Neuronal stem cell (in vitro differentiated cells): ENCODE measurements around the gene SLC26A11. TPM values are rescaled to one million over a fixed set of nuclear protein-coding genes. Genes with fewer than 3 reads are reported as not detected.

Source experiments
- DNase-seq: peaks from one replicate; pipeline ENCODE4 v3.0.0-alpha.2; 2013; ENCODE audit warnings: low spot score
- H2AFZ ChIP-seq: one replicate; pipeline ENCODE4 v1.6.1; 2013; ENCODE audit warnings: mild to moderate bottlenecking, low read length, inconsistent platforms
- H2AK5ac ChIP-seq: 2 replicates; pipeline ENCODE4 v1.6.1; 2013; ENCODE audit warnings: low read depth, mild to moderate bottlenecking, inconsistent platforms, low read length, moderate library complexity, mixed read lengths
- H2BK120ac ChIP-seq: 2 replicates; pipeline ENCODE4 v1.6.1; 2013; ENCODE audit warnings: low read depth, mild to moderate bottlenecking, inconsistent platforms, low read length, moderate library complexity, mixed read lengths
- H2BK12ac ChIP-seq: one replicate; pipeline ENCODE4 v1.6.1; 2013; ENCODE audit warnings: low read length, inconsistent platforms
- H2BK15ac ChIP-seq: 2 replicates; pipeline ENCODE4 v1.6.1; 2013; ENCODE audit warnings: mild to moderate bottlenecking, low read length, inconsistent platforms, mixed read lengths
- H2BK5ac ChIP-seq: one replicate; pipeline ENCODE4 v1.6.1; 2013; ENCODE audit warnings: inconsistent platforms, mild to moderate bottlenecking, low read length, moderate library complexity
- H3K14ac ChIP-seq: one replicate; pipeline ENCODE4 v1.6.1; 2013; ENCODE audit warnings: low read length, inconsistent platforms
- H3K18ac ChIP-seq: 2 replicates; pipeline ENCODE4 v1.6.1; 2013; ENCODE audit warnings: low read length, inconsistent platforms
- H3K23ac ChIP-seq: 2 replicates; pipeline ENCODE4 v1.6.1; 2013; ENCODE audit warnings: low read depth, mild to moderate bottlenecking, mixed read lengths, low read length, inconsistent platforms; ENCODE audit not compliant: poor library complexity
- H3K27ac ChIP-seq: replicated peaks from 3 replicates; pipeline ENCODE4 v1.5.1; 2013; ENCODE audit warnings: low read length, inconsistent platforms
- H3K27me3 ChIP-seq, 3 experiments: 2 replicates each; pipeline ENCODE4 v1.6.1; 2013; ENCODE audit warnings: low read length in 3 of 3, mild to moderate bottlenecking in 2 of 3, inconsistent platforms in 1 of 3, low read depth in 1 of 3, mixed read lengths in 1 of 3, moderate library complexity in 1 of 3; ENCODE audit not compliant: control insufficient read depth in 3 of 3, insufficient read depth in 3 of 3
- H3K36me3 ChIP-seq, 2 donors: replicated peaks in 1 of 2; 2 replicates each; pipeline ENCODE4 v1.6.1; 2013; ENCODE audit warnings: low read length in 2 of 2; ENCODE audit not compliant: control insufficient read depth in 2 of 2, insufficient read depth in 2 of 2
- H3K4ac ChIP-seq: 2 replicates; pipeline ENCODE4 v1.6.1; 2013; ENCODE audit warnings: inconsistent platforms, mild to moderate bottlenecking, low read length, moderate library complexity
- H3K4me1 ChIP-seq, 2 donors: 1 replicate in 1 of 2; 2 replicates in 1 of 2; pipeline ENCODE4 v1.6.1; 2013; ENCODE audit warnings: low read length in 2 of 2, low read depth in 1 of 2; ENCODE audit not compliant: control insufficient read depth in 2 of 2, insufficient read depth in 1 of 2
- H3K4me2 ChIP-seq: one replicate; pipeline ENCODE4 v1.6.1; 2013; ENCODE audit warnings: mild to moderate bottlenecking, low read length, inconsistent platforms; ENCODE audit not compliant: insufficient read depth, poor library complexity, severe bottlenecking
- H3K4me3 ChIP-seq, 2 donors: 2 replicates each; pipeline ENCODE4 v1.5.1; 2013; ENCODE audit warnings: low read length in 2 of 2, mild to moderate bottlenecking in 2 of 2, inconsistent platforms in 1 of 2, moderate library complexity in 1 of 2
- H3K79me1 ChIP-seq: one replicate; pipeline ENCODE4 v1.6.1; 2013; ENCODE audit warnings: low read depth, mild to moderate bottlenecking, inconsistent platforms, low read length, moderate library complexity
- H3K9ac ChIP-seq: one replicate; pipeline ENCODE4 v1.6.1; 2013; ENCODE audit warnings: mild to moderate bottlenecking, low read depth, low read length, inconsistent platforms; ENCODE audit not compliant: poor library complexity
- H3K9me3 ChIP-seq, 2 donors: replicated peaks in 1 of 2; 2 replicates each; pipeline versions ENCODE3 to v1.6.1; 2013; ENCODE audit warnings: low read length in 2 of 2, mild to moderate bottlenecking in 2 of 2, inconsistent platforms in 1 of 2, low read depth in 1 of 2, mixed read lengths in 1 of 2, moderate library complexity in 1 of 2; ENCODE audit not compliant: control insufficient read depth in 2 of 2, insufficient read depth in 1 of 2
- H4K8ac ChIP-seq: one replicate; pipeline ENCODE4 v1.6.1; 2013; ENCODE audit warnings: low read depth, mild to moderate bottlenecking, inconsistent platforms, low read length, moderate library complexity
- H4K91ac ChIP-seq: one replicate; pipeline ENCODE4 v1.6.1; 2013; ENCODE audit warnings: low read length, low read depth, mild to moderate bottlenecking, inconsistent platforms; ENCODE audit not compliant: poor library complexity
- WGBS, 2 donors: extraction: QIAGEN DNeasy Blood & Tissue Kit; methylation state at CpG; one replicate each; pipeline ENCODE4 v1.1.7; 2013; ENCODE audit warnings: missing lambda C conversion rate in 2 of 2, mixed read lengths in 1 of 2; ENCODE audit not compliant: insufficient read length in 2 of 2, insufficient replicate concordance in 1 of 2; ENCODE audit errors: extremely low coverage in 2 of 2; 5-methylcytosine and 5-hydroxymethylcytosine counted together
- polyA plus RNA-seq, 2 experiments: library from polyadenylated mRNA; stranded (reverse); fragments of 200-250 nt; gene quantifications; one replicate each; pipeline ENCODE4 v1.2.3, GENCODE V29; 2013

Gene SLC26A11
- polyA plus RNA-seq (2013, experiment 1 of 2) = 14.4 TPM
- 14.7 TPM for polyA plus RNA-seq (2013, experiment 2 of 2)

GRCh38 chr17:80220054-80220735 lies at the start of gene SLC26A11, which contains the start of gene SGSH:
Gene SLC26A11 (plus strand): TSS chr17:80220427. CDS start chr17:80221561, 1,134 bp downstream.
Gene SGSH (minus strand): TSS chr17:80220333. CDS start chr17:80220313, 20 bp downstream.
- H2BK5ac ChIP-seq = no peak within 1 kb of the TSS
- H3K9me3 ChIP-seq = no peaks in the 10 kb centered on the region
- peak within 1 kb of the TSS; percentile 77 for H3K4ac ChIP-seq
- peak within 1 kb of the TSS; percentile 93 for H2AK5ac ChIP-seq
- peak within 1 kb of the TSS; percentile 87 for H2BK15ac ChIP-seq
- WGBS, 2 donors = no CpG with 5 or more reads among the region's 77 CpGs
- H3K4me3 ChIP-seq = peak within 1 kb of the TSS; percentile 61 to 87
- H3K27ac ChIP-seq = no peak within 1 kb of the TSS
- H2AFZ ChIP-seq = peak within 1 kb of the TSS; percentile 99
- H3K27me3 ChIP-seq = no peaks in the 10 kb centered on the region
- peak within 1 kb of the TSS; percentile 72 for H4K8ac ChIP-seq
- H3K4me1 ChIP-seq = peaks cover 10 to 14% of the 10 kb centered on the region in 2 donors
- peak within 1 kb of the TSS; percentile 83 for H2BK120ac ChIP-seq
- DNase-seq = peak; percentile 85
- peak within 1 kb of the TSS; percentile 97 for H3K14ac ChIP-seq
- no peak within 1 kb of the TSS for H4K91ac ChIP-seq
- peak within 1 kb of the TSS; percentile 99 for H3K4me2 ChIP-seq
- H3K18ac ChIP-seq = peak within 1 kb of the TSS; percentile 96
- H3K79me1 ChIP-seq = peaks cover 2% of the 10 kb centered on the region
- peak within 1 kb of the TSS; percentile 99 for H3K9ac ChIP-seq
- peak within 1 kb of the TSS; percentile 46 for H2BK12ac ChIP-seq
- H3K36me3 ChIP-seq = peaks cover 8 to 23% of the 10 kb centered on the region in 2 donors
- H3K23ac ChIP-seq = peak within 1 kb of the TSS; percentile 87

GRCh38 chr17:80171681-80172080 lies 48.5 kb upstream of the SLC26A11 start:
- Histone ChIP-seq H3K27ac (no peak overlapping the region), H4K8ac (no peak overlapping the region), H3K4me2 (no peak overlapping the region), H2BK15ac (no peak overlapping the region), H3K4me3 (no peak overlapping the region), H3K4me1 (peaks cover 6 to 9% of the 10 kb centered on the region in 2 donors), H3K4ac (no peak overlapping the region), H3K27me3 (peaks cover 0 to 8% (median 0%) of the 10 kb centered on the region in 3 experiments), H3K9me3 (no peaks in the 10 kb centered on the region), H2BK5ac (no peak overlapping the region), H2BK120ac (no peak overlapping the region), H2BK12ac (no peak overlapping the region), H3K14ac (no peak overlapping the region), H3K9ac (no peak overlapping the region), H3K18ac (no peak overlapping the region), H3K36me3 (no peaks in the 10 kb centered on the region), H3K79me1 (no peaks in the 10 kb centered on the region), H3K23ac (no peak overlapping the region), H2AK5ac (peak overlapping the region; percentile 17), H2AFZ (no peak overlapping the region), H4K91ac (no peak overlapping the region)
- no peak for DNase-seq
- WGBS, 2 donors = no CpG with 5 or more reads among the region's 7 CpGs

GRCh38 chr17:80173126-80173525 lies 47.1 kb upstream of the SLC26A11 start:
- Histone ChIP-seq H2BK120ac (no peak overlapping the region), H3K79me1 (no peaks in the 10 kb centered on the region), H2AK5ac (no peak overlapping the region), H3K4ac (no peak overlapping the region), H4K8ac (no peak overlapping the region), H2BK5ac (no peak overlapping the region), H4K91ac (no peak overlapping the region), H3K4me1 (peaks cover 6 to 9% of the 10 kb centered on the region in 2 donors), H3K27ac (no peak overlapping the region), H3K23ac (no peak overlapping the region), H3K18ac (no peak overlapping the region), H3K36me3 (no peaks in the 10 kb centered on the region), H3K4me2 (no peak overlapping the region), H3K9ac (no peak overlapping the region), H3K27me3 (peaks cover 0 to 8% (median 0%) of the 10 kb centered on the region in 3 experiments), H3K14ac (no peak overlapping the region), H2BK12ac (no peak overlapping the region), H2AFZ (no peak overlapping the region), H2BK15ac (no peak overlapping the region), H3K4me3 (no peak overlapping the region), H3K9me3 (no peaks in the 10 kb centered on the region)
- DNase-seq = no peak
- no CpG with 5 or more reads among the region's 12 CpGs for WGBS, 2 donors

- no CpG with 5 or more reads among the region's 6 CpGs for WGBS, 2 donors
- Histone ChIP-seq H3K4ac (no peak overlapping the region), H3K79me1 (no peaks in the 10 kb centered on the region)
Observed at GRCh38 chr17:80173916-80174315, 46.3 kb upstream of the SLC26A11 start.

More at GRCh38 chr17:80173916-80174315, 46.3 kb upstream of the SLC26A11 start:
- H2BK120ac ChIP-seq = no peak overlapping the region
- H3K9ac ChIP-seq = no peak overlapping the region
- no peak overlapping the region for H2AFZ ChIP-seq
- no peaks in the 10 kb centered on the region for H3K36me3 ChIP-seq
- H4K8ac ChIP-seq = no peak overlapping the region
- H2AK5ac ChIP-seq = no peak overlapping the region
- H2BK12ac ChIP-seq = no peak overlapping the region
- no peak overlapping the region for H2BK15ac ChIP-seq
- peaks cover 2 to 7% of the 10 kb centered on the region in 2 donors for H3K4me1 ChIP-seq
- no peak overlapping the region for H3K4me3 ChIP-seq
- H3K23ac ChIP-seq = no peak overlapping the region
- no peak overlapping the region for H3K4me2 ChIP-seq
- no peak overlapping the region for H3K14ac ChIP-seq
- DNase-seq = no peak
- no peaks in the 10 kb centered on the region for H3K9me3 ChIP-seq
- peaks cover 0 to 8% (median 0%) of the 10 kb centered on the region in 3 experiments for H3K27me3 ChIP-seq
- no peak overlapping the region for H3K18ac ChIP-seq
- H3K27ac ChIP-seq = no peak overlapping the region
- H2BK5ac ChIP-seq = no peak overlapping the region
- no peak overlapping the region for H4K91ac ChIP-seq
